K562 (cell line): ENCODE measurements around the gene TLE7. TPM values are rescaled to one million over a fixed set of nuclear protein-coding genes. Genes with fewer than 3 reads are reported as not detected.

Experiments
- ARID2 ChIP-seq: fragments of 450-650 bp; IDR thresholded peaks from 2 replicates; pipeline ENCODE4 v1.6.1; 2017; ENCODE audit warnings: antibody characterized with exemption, mild to moderate bottlenecking
- BRCA1 ChIP-seq, 2 experiments: fragments of 450-650 bp in 1 of 2; sonication (generic) in 1 of 2; formaldehyde crosslinking in 1 of 2; IDR thresholded peaks; 2 replicates each; pipeline versions ENCODE4 v1.5.0 to v1.6.1; 2017 to 2020; ENCODE audit warnings: mild to moderate bottlenecking in 1 of 2, missing genetic modification reagents in 1 of 2
- CBX3 ChIP-seq, 2 experiments: IDR thresholded peaks; 1 replicate in 1 of 2; 2 replicates in 1 of 2; pipeline ENCODE4 v1.6.1; 2012; ENCODE audit warnings: inconsistent platforms in 2 of 2, low read length in 2 of 2, borderline replicate concordance in 1 of 2, control low read depth in 1 of 2
- CEBPB ChIP-seq: fragments of 450-650 bp; IDR thresholded peaks from 2 replicates; pipeline ENCODE4 v1.6.1; 2016; ENCODE audit warnings: missing genetic modification characterization, missing compliant biosample characterization
- FOXK1 ChIP-seq: sonication (generic); formaldehyde crosslinking; IDR thresholded peaks from 2 replicates; pipeline ENCODE4 v1.8.0; 2022; ENCODE audit warnings: missing genetic modification reagents, mild to moderate bottlenecking, borderline replicate concordance
- HDAC1 ChIP-seq, 2 experiments: fragments of 450-650 bp; IDR thresholded peaks; 2 replicates each; pipeline ENCODE4 v1.6.1; 2016 to 2017; ENCODE audit warnings: inconsistent platforms in 1 of 2, mild to moderate bottlenecking in 1 of 2, moderate library complexity in 1 of 2
- MECOM ChIP-seq: fragments of 250-450 bp; sonication (Bioruptor Pico); IDR thresholded peaks from 2 replicates; pipeline ENCODE4 v1.8.0; 2022; ENCODE audit warnings: inconsistent platforms
- MED1 ChIP-seq: sonication (generic); formaldehyde crosslinking; IDR thresholded peaks from 2 replicates; pipeline ENCODE4 v1.8.1; 2023; ENCODE audit warnings: missing genetic modification reagents, borderline replicate concordance
- POLR2G ChIP-seq: fragments of 200-400 bp; formaldehyde crosslinking; IDR thresholded peaks from 2 replicates; pipeline ENCODE4 v1.6.1; 2017; ENCODE audit warnings: low read depth, mild to moderate bottlenecking, antibody characterized with exemption, low read length, moderate library complexity
- TBP ChIP-seq: optimal IDR thresholded peaks from 2 replicates; pipeline ENCODE3; 2011; ENCODE audit warnings: low read depth, low read length, improper control_type of control experiment
- THAP12 ChIP-seq: fragments of 250-450 bp; sonication (Bioruptor Pico); IDR thresholded peaks from 2 replicates; pipeline ENCODE4 v1.9.0; 2021; ENCODE audit warnings: mild to moderate bottlenecking, inconsistent platforms
- ZNF165 ChIP-seq: fragments of 250-450 bp; sonication (Bioruptor Pico); IDR thresholded peaks from 2 replicates; pipeline ENCODE4 v1.4.0; 2020; ENCODE audit warnings: borderline replicate concordance
- ZNF561 ChIP-seq: fragments of 450-650 bp; formaldehyde crosslinking; conservative IDR thresholded peaks from 2 replicates; pipeline ENCODE4 v1.4.0; 2020; ENCODE audit warnings: mild to moderate bottlenecking, moderate library complexity
- polyA plus RNA-seq, 8 experiments: library from polyadenylated mRNA; depleted of rRNA in 4 of 8; stranded (reverse) in 5 of 8; unstranded in 3 of 8; fragments of >200 nt; fragmentation: Nextera tagmentation in 2 of 8; fragmentation: Illumina TruSeq in 1 of 8; extraction: Ambion mirVana in 2 of 8; extraction: Trizol in 1 of 8; gene quantifications; 2 replicates each; pipeline versions ENCODE4 v1.2.1 to v1.2.3, GENCODE V29; 2011 to 2014; ENCODE audit warnings: inconsistent platforms in 1 of 8, missing spikeins in 1 of 8
- total RNA-seq, 7 experiments: library from RNA; depleted of rRNA in 6 of 7; stranded (reverse); fragments of >200 nt in 6 of 7; fragmentation: Illumina TruSeq in 2 of 7; extraction: Trizol in 2 of 7; gene quantifications; 2 replicates each; pipeline versions ENCODE4 v1.2.1 to v1.2.3, GENCODE V29; 2011 to 2021; ENCODE audit warnings: low replicate concordance in 1 of 7
- TF ChIP-seq, protein P1 (sequence below): sonication (generic); formaldehyde crosslinking; IDR thresholded peaks from 2 replicates; pipeline ENCODE4 v1.8.0; 2023; ENCODE audit warnings: mild to moderate bottlenecking, missing genetic modification reagents
- TF ChIP-seq, protein P2 (sequence below): fragments of 250-450 bp; sonication (Bioruptor Pico); IDR thresholded peaks from 2 replicates; pipeline ENCODE4 v1.4.0; 2020; ENCODE audit warnings: mild to moderate bottlenecking, moderate library complexity

TLE7 gene
- total and polyA plus RNA-seq, 9 of the 15 experiments (the other 6 are each of a cell fraction or from before 2014, with no cell fraction given): not detected

GRCh38 chr16:71484006-71484893 is 42.4 kb upstream of the TLE7 start (continued):
- TF ChIP-seq, protein P1, sequence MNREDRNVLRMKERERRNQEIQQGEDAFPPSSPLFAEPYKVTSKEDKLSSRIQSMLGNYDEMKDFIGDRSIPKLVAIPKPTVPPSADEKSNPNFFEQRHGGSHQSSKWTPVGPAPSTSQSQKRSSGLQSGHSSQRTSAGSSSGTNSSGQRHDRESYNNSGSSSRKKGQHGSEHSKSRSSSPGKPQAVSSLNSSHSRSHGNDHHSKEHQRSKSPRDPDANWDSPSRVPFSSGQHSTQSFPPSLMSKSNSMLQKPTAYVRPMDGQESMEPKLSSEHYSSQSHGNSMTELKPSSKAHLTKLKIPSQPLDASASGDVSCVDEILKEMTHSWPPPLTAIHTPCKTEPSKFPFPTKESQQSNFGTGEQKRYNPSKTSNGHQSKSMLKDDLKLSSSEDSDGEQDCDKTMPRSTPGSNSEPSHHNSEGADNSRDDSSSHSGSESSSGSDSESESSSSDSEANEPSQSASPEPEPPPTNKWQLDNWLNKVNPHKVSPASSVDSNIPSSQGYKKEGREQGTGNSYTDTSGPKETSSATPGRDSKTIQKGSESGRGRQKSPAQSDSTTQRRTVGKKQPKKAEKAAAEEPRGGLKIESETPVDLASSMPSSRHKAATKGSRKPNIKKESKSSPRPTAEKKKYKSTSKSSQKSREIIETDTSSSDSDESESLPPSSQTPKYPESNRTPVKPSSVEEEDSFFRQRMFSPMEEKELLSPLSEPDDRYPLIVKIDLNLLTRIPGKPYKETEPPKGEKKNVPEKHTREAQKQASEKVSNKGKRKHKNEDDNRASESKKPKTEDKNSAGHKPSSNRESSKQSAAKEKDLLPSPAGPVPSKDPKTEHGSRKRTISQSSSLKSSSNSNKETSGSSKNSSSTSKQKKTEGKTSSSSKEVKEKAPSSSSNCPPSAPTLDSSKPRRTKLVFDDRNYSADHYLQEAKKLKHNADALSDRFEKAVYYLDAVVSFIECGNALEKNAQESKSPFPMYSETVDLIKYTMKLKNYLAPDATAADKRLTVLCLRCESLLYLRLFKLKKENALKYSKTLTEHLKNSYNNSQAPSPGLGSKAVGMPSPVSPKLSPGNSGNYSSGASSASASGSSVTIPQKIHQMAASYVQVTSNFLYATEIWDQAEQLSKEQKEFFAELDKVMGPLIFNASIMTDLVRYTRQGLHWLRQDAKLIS (CRISPR knock-in tag): no peak
- no peak for TF ChIP-seq ZNF165 (CRISPR knock-in tag)
- TF ChIP-seq, protein P2, sequence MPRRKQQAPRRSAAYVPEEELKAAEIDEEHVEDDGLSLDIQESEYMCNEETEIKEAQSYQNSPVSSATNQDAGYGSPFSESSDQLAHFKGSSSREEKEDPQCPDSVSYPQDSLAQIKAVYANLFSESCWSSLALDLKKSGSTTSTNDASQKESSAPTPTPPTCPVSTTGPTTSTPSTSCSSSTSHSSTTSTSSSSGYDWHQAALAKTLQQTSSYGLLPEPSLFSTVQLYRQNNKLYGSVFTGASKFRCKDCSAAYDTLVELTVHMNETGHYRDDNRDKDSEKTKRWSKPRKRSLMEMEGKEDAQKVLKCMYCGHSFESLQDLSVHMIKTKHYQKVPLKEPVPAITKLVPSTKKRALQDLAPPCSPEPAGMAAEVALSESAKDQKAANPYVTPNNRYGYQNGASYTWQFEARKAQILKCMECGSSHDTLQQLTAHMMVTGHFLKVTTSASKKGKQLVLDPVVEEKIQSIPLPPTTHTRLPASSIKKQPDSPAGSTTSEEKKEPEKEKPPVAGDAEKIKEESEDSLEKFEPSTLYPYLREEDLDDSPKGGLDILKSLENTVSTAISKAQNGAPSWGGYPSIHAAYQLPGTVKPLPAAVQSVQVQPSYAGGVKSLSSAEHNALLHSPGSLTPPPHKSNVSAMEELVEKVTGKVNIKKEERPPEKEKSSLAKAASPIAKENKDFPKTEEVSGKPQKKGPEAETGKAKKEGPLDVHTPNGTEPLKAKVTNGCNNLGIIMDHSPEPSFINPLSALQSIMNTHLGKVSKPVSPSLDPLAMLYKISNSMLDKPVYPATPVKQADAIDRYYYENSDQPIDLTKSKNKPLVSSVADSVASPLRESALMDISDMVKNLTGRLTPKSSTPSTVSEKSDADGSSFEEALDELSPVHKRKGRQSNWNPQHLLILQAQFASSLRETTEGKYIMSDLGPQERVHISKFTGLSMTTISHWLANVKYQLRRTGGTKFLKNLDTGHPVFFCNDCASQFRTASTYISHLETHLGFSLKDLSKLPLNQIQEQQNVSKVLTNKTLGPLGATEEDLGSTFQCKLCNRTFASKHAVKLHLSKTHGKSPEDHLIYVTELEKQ (CRISPR knock-in tag): no peak
- no peak for TF ChIP-seq MECOM
- no peak for TF ChIP-seq MED1 (CRISPR knock-in tag)
- no peak for TF ChIP-seq BRCA1 (IDR thresholded peaks at IDR 0.05)
- TF ChIP-seq BRCA1 (CRISPR knock-in tag; IDR thresholded peaks at IDR 0.05): no peak
- no peak for TF ChIP-seq FOXK1
- peak; percentile 96 for TF ChIP-seq THAP12 (CRISPR knock-in tag)
- peak; percentile 27 for TF ChIP-seq TBP
- peak in 1 of 2 experiments; percentile 81; a peak in 2 of 4 replicates for TF ChIP-seq HDAC1 (IDR thresholded peaks at IDR 0.05)
- peak; percentile 76 for TF ChIP-seq POLR2G
- TF ChIP-seq ZNF561 (CRISPR knock-in tag): no peak
- TF ChIP-seq ARID2: no peak
- no peak for TF ChIP-seq CBX3 (IDR thresholded peaks at IDR 0.05; ENCODE audit: borderline replicate concordance in 1 of 2, low read length in 2 of 2)
- TF ChIP-seq CEBPB (tag): no peak
